HS-5 (cell line): ENCODE measurements around the gene ITGB5.
"Not testable (repeated sequence)": the region's sequence is repeated elsewhere in the genome, so short reads cannot be mapped to it uniquely, and the experiment has no call there.

Experiments used
- DNase-seq: peaks from one replicate; pipeline ENCODE4 v3.0.0-alpha.2; 2012; ENCODE audit warnings: low read depth

Gene ITGB5

DNA sequence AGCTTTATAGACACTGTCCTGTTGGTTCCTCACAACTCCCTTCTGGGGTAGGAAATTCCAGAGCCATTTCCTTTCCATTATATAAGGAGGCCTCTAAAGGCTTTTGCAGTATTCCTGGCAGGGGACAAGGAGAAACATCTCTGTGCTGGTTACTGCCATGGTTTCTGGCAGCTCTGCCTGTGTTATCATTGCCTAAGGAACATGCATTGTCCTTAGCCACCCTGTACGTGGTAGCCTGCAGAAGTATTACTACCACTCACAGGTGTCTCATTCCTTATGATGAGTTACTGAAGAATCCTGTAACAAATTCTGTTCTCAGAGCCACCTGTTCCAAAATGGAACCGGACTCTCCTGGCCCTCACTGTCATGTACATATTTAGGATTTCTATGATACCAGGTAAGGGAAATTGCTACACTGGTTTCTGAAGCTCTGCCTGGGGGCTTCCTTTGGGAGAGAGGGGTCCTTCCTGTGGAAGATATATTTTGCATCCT is 98.9 kb downstream of the ITGB5 start:
- DNase-seq = no peak

DNA sequence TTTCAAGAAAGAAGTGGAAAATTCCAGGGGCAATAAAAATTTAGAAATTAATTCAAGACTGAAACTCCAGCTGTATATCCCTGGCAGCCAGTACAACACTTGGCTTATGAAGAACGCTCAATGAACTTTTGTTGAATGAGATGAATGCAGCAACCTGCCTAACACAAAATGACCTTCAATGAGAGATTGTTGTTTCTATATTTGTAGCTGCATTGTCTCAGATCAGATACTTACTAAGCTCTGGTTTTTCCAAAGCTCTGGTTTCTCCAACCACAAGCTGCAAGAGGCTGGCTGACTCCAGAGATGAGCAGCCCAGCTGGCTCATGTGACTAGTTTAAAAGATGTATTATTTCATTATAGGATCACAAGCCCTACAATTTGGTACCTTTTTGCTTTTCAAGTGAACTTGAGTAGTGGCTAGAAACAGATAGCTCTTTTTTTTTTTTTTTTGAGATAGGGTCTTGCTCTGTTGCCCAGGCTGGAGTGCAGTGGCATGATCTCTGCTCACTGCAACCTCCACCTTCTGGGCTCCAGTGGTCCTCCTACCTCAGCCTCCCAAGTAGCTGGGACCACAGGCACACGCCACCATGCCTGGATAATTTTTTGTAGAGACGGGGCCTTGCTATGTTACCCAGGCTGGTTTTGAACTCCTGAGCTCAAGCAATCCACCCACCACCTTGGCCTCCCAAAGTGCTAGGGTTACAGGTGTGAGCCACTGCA is 99.5 kb downstream of the ITGB5 start:
- no peak for DNase-seq

DNA sequence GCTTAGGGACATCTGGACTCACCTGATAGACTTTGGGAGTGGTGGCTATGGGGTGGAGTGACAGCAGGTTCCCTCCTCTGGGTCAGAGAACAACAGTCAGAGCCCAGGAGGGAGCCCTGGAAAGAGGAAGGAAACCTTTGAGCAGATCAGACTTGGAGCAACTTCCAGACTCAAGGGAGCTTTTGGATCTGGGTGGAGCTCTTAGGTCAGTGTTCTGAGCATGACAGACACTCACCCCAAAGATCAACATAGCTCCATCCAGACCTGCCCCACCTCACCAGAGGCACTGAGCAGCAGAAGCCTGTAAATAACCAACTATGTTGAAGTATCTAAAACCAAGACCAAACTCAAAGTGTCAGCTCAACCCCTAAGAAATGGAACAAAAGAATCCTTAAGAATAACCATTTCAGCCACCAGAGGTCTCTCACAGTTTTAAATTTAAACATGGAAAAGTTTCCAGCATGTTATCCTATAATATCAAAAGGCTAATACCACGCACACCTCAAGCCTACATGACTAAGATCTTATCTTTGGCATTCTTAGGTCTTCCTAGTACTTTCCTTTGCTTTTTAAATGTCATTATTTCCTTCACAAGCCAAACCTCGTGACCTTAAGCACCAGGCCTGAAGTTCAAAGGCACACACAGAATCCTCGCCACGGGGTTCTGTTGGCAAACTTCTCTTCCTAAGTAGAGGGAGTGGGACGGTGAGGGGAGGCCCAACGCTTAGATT is 100.5 kb downstream of the ITGB5 start:
- no peak for DNase-seq

DNA sequence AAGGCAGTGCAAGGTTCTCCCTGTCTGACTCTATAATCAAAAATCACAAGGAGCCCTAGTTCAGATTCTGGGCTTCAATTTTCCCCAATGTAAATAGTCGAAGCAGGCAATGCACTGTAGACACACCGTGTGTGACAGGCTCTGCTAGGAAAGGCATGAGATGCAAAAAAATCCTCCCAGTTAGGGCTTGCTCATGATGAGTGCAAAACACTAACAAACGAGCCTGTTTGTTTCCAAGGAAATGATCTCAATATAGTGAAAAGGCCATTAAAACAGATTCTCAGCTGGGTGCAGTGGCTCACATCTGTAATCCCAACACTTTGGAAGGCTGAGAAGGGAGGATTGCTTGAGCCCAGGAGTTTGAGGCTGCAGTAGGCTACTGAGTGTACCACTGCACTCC is 101.2 kb downstream of the ITGB5 start:
- no peak for DNase-seq

DNA sequence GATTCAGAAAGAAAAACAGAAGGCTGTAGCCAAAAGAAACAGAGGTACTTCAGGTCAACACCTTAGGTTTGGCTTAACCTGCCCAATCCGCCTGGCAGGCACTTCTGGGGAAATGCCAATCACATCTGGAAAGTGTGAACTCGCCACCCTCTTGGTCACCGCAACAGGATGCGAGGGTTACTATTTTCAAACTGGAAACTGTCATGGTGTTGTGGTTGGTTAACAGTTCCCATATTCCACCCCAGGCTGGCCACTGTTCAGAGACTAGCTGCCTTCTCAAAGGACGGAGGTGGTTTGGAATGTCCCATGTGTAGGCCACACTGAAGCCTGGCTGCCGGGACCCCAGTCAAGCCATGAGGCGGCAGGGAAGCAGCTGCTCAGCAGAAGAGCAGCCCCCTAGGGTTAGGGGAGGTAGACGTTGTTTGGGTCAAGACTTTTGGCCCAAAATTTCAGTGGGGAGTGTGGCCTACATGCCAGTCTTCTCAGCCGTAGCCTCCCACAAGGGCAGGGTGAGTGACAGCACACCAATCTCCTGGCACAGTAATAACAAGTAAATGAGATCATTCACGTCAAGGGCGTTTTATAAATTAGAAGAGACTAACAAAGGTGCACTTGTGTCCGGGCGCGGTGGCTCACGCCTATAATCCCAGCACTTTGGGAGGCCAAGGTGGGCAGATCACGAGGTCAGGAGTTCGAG is 102.3 kb downstream of the ITGB5 start:
- no peak for DNase-seq

DNA sequence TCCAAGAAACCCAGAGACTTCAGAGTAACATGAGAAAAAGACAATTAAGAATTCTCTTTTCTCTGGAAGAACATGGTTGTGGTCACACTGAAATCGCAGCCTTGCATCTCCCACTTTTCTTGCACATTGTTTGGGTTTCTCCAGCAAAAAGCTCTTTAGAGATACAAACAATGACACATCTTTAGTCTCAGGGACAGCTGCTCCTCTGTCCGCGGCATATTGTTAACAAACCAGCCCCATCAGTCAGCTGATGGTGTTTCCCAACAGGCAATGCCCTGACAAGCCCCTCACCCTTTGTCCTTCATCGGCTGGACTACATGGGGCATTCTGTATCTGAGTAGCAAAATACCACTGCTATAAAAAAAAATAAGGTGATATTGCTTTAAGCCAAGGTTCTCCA is 103.5 kb downstream of the ITGB5 start:
- DNase-seq = no peak

DNA sequence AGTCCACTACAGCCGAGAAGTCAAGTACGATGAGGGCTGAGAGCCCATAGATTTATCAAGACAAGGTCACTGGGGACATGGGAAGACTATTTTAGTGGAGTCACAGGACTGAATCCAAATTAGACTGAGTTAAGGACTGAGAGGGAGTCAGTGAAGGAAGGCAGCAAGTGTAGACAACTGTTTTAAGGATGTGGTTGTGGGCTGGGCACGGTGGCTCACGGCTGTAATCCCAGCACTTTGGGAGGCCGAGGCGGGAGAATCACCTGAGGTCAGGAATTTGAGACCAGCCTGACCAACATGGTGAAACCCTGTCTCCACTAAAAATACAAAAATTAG is 104.8 kb downstream of the ITGB5 start:
- not testable (repeated sequence) for DNase-seq

DNA sequence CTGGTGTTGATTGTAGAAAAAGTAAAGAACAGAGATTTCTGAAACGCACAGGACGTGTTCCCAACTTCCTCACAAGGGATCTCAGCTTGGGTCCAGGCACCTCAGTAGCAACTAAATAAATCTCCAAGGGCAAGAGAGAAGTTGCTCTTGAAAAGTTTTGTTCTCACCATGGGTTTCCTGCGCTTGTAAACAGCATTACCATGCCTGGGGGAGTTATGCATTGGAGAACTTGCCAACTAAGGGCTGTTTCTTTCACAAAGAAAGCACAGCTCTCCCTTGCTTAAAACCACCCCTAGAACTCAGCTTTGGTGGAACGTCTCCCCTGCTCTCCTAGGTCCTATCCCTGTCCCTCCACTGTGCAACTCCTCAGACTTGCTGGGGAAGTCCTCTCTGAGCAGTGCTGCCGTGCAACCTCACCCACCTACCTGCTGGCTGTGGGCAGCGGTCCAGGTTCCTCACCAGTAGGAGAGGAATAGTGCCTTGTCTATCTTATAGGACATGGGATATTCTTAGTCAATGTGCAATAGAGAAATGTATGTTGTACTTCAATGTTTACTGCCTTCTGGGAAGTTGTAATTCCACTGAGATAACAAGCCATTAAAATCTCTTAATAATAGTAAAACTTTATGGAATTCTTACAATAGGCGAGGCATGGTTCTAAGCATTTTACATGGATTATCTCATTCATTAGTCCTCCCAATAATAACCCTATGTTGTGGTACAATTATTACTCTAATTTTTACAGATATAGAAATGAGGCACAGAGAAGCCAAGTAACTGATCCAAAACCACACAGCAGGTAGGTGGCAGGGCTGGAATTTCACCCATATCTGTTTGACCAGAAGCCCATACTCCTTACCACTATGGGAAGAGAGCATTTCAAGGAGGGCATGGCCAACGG is 105.4 kb downstream of the ITGB5 start:
- DNase-seq = no peak

DNA sequence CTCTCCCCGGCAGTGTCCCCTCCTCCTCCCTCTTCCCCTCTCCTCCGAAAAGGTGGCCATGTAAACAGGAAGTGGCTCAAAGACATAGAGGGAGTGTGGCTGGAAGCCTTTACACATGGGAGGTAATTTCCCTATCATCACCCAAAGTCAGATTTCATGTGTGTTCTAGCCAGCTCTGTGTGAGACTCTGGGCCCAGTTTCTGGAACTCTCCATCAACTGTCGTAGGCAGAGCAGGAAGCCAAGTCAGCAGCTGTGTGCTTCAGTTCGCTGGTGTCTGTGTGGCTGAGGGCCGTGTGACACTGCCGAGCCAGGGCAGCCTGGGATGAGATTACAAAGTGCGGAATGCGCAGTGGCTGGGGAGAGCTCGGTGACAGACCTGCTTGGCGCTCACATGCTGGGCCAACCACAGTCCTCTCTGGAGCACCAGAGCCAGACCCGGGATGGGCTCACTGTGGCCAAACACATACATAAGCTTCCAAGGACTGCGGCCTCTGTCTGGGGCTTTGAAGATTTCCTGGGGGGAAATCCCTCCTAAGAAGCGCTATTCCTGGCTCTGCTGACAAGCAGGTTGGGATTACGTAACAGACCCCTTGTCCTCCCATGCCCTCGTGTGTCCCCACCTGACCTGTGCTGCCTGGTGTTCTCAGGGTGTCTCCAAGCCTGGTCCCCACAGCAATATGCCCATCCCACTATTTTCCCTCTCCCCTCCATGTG is 106.2 kb downstream of the ITGB5 start:
- no peak for DNase-seq

DNA sequence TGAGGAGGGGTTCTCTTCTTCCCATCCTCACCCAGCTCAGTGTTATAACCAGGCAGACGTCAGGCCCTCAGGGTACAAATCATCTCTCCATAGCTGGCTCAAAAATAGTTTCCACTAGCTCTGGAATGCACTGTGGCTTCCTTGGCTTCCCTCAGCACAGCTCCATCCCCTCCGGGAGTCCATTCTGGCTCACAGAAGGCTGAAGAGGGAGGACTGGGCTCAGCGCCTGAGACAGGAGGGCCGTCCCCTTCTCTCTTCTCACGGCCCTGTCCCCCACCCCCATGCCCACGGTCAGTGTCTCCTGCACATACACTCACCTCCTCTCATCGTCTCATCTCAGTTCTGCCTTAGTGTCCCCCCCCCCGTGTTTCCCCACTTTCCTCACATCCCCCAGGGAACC is 106.8 kb downstream of the ITGB5 start:
- DNase-seq = no peak

DNA sequence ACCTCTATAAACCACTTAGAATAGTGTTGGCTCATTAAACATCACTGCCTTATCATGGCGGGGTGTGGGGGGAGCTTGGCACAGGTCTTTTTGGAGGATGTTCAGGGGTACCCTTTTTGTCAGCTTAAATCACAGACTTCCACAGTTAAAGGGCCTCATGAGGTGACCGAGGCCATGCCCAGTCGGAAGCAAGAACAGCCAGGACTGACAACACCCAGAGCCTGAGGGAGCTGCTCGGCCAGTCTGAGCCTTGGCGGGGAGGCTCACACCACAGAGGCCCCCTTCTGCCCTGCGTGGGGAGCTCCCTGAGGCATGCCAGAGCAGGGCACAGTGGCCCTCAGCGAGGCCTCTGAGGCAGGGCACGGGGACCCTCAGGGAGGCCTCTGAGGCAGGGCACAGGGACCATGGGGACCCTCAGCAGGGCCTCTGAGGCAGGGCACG is 107.4 kb downstream of the ITGB5 start:
- DNase-seq = no peak

DNA sequence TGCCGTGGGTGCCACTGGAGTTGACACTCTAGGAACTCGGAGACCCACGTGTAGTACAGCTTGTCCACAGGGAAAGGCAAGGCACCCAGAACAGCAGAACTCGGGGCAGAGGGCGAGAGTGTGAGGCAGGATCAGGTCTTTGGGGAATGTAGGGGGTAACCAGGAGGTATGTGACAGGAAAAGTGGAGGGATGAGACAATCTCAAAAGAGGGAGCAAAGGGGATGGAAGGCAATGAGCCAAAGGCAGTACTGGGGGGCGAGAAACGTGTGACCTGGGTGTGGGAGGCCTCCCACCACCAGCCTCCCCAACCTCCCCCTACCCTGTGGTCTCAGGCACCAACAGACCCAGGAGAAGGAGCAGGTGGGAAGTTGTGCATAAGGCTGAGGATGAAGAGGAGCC is 108.0 kb downstream of the ITGB5 start:
- DNase-seq = no peak

DNA sequence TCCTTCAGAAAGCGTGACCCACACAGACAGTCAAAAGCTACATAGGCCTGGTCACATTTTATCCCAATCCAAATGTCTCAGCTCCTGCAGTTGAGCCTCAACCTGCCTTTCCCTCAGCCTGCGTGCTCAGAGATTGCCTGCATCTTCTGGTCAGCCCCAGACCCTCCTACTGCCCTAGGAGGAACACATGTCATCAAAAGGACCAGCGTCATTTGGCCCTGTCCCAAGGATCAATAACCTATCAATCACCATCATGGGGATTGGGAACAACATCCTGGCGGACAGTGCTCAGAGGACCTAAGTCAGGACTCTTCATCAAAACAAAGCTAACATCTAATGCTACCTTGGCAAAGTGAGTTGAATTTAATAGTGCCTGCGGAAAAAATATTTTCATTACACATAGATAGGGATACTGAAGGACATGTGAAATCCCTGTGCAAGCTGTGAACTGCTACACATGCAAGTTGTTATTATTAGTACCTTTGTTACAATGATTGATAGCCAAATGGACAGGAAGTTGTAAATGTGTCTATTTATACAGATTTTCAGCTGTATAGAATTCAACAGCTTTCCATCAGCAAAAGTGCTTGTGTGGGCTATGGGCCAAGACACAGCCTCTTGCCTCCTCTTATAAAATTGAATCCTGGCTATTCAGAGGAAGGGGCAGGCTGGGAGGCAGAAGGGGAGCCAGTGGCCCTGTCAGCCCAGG is 109.2 kb downstream of the ITGB5 start:
- no peak for DNase-seq

DNA sequence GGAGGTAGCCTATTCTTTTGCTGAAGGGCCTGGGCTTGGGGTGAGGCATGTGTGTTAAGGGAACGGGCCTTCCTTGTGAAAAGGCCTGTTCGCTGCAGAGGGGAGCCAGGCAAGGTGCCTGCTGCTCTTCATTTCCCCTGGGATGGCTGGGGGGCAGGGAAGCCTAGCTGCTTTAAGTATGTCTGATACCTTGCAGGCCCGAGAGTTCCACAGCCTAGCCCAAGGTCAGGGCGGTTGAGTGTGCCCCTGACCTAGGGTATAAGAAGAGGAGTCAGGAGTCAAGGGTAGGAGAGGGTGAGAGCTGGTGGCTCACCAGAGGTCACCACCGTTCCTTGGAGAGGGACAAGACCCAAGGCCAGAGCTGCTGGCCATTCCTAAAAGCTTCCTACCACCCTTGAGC is 110.3 kb downstream of the ITGB5 start:
- DNase-seq = no peak

DNA sequence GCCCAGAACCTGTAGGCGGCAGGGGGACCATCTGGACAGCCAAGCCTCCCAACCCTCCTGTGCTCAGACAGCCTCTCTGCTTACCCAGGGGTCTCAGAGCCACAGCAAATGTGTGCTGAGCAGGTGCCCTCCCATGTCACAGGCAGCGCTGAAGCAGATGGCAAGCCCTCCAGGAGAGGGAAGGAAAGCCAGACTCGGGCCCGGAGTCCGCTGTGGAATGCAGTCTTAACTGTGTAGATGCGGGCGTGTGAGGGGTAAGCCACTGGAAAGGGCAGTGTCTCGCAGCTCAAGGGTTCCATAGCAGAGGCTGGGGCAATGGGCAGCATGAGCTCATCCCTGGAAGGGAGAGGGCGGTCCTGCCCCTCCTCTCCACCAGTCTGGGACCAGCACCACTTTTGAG is 111.3 kb downstream of the ITGB5 start:
- no peak for DNase-seq

DNA sequence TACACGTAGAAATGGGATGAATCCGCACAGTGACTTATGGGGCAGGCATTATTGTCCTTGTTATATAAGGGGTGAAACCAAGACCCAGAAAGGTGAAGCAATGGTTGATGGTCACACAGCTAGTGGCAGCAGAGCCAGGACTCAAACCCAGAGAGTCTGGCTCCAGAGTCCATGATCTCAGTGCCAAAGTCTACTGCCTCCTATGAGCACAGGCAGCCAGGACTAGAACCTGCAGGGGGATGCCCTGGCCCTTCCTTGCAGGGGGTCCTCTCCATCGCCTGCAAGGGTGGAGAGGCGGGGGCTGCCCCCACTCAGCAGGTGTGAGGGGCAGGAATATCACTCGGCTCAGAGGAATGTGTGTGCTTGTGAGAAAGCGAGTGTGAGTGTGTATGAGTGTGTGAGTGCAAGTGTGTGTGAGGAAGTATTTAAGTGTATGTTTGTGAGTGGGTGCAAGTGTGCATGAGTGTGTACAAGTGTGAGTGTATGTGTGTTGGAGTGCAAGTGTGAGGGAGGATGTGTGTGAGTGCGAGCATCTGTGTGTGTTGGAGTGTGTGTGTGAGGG is 112.2 kb downstream of the ITGB5 start:
- no peak for DNase-seq

DNA sequence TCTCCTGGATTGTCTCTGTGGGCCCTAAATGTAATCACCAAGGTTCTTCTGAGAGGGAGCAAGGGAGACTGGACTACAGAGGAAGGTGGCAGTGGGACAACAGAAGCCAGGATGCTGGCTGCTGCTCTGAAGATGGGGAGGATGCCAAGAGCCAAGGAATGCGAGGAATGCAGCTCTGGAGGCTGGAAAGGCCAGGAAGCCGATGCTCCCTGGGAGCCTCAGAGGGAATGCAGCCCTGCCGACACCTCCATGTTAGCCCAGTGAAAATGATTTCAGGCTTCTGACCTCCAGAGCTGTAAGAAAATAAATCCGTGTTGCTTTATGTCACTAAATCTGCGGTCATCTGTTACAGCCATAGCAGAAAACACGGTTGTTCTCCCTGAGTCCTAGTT is 112.8 kb downstream of the ITGB5 start:
- DNase-seq = peak; percentile 54

DNA sequence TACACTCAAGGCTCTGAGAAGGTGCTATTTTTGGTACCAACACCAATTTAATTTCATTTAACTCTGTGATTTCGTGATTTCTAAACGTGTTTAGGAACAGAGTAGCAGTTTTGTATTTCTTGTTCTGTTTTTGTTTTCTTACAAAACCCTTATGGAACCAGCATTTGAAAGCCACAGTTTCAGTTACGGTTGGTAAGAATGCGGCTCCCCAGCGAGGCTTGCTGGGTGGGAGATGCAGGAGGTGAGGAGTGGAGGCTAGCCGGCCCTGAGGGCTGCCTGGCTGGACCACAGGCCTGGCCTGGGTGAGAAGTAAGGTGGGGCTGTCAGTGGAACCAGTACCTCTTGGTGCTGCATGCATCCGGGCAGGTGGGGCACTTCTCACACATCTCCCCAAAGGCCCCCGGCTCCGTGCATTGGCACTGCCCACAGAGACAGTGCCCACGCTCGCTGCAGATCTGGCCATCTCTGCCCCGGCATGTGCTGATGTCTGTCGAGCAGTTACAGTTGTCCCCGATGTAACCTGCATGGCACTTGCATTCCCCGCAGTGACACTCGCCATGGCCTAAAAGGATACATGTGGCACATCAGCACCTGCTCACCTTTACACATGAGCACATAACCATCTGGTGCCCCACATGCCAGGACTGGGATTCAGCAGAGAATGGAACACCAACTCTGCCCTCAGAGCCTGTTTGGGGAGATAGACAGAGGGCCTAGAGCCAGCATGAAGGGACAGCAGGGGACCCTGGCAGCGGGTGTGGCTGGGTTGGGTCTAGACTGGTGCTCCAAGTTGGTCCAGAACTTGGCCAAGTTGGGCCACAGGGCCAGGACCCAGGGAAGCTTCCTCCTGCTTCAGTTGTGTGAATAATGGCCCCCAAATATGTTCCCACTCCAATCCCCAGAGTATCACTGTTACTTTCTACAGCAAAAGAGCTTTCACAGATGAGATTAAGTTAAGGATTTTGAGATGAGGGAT is 113.5 kb downstream of the ITGB5 start:
- DNase-seq = no peak
